B cell (primary cell): ENCODE results near the gene NEK8. TPM values are rescaled to one million over a fixed set of nuclear protein-coding genes. Genes with fewer than 3 reads are reported as not detected.

ENCODE experiments used
- ATAC-seq: fragments of 200-7000 bp; cut with Tn5 transposase; one replicate; pipeline ENCODE4 v1.10.0; 2021; ENCODE audit warnings: low read depth, mild to moderate bottlenecking, moderate number of reproducible peaks, moderate library complexity
- CTCF ChIA-PET: fragments of 350-600 bp; sonication (Branson Sonifier 250); formaldehyde crosslinking; loops from one replicate; lab custom pipeline; 2021; ENCODE audit warnings: antibody characterized with exemption, inconsistent platforms; lab: Charles Lee
- POLR2A ChIA-PET: fragments of 350-600 bp; sonication (Branson Sonifier 250); formaldehyde crosslinking; loops from one replicate; lab custom pipeline; 2021; ENCODE audit warnings: antibody characterized with exemption; lab: Charles Lee
- DNase-seq: peaks from one replicate; pipeline ENCODE4 v3.0.0; 2013
- H2AFZ ChIP-seq: 2 replicates; pipeline ENCODE4 v1.6.1; 2012; ENCODE audit warnings: mild to moderate bottlenecking, low read depth, low read length; ENCODE audit not compliant: insufficient read depth, poor library complexity, severe bottlenecking
- H3K27ac ChIP-seq, 2 donors: 1 replicate in 1 of 2; 2 replicates in 1 of 2; pipeline ENCODE4 v1.5.1; 2012 to 2013; ENCODE audit warnings: low read length in 2 of 2, mild to moderate bottlenecking in 2 of 2, moderate library complexity in 1 of 2
- H3K27me3 ChIP-seq, 4 experiments: fragments of 200-600 bp in 1 of 4; sonication (generic) in 1 of 4; replicated peaks in 1 of 4; 1 replicate in 2 of 4; 2 replicates in 2 of 4; pipeline versions ENCODE4 v1.6.1 to v1.7.0; 2013 to 2016; ENCODE audit warnings: low read length in 3 of 4, mild to moderate bottlenecking in 2 of 4, mixed read lengths in 1 of 4, moderate library complexity in 1 of 4; ENCODE audit not compliant: insufficient read depth in 4 of 4, control insufficient read depth in 3 of 4; ENCODE audit errors: control extremely low read depth in 1 of 4
- H3K36me3 ChIP-seq, 2 experiments: replicated peaks in 1 of 2; 1 replicate in 1 of 2; 2 replicates in 1 of 2; pipeline versions ENCODE4 v1.6.1 to v1.7.1; 2013; ENCODE audit warnings: low read length in 1 of 2; ENCODE audit not compliant: insufficient read depth in 2 of 2, control insufficient read depth in 1 of 2; ENCODE audit errors: control extremely low read depth in 1 of 2, extremely low read depth in 1 of 2
- H3K4me1 ChIP-seq, 2 donors: fragments of 200-600 bp in 1 of 2; sonication (generic) in 1 of 2; 1 replicate in 1 of 2; 2 replicates in 1 of 2; pipeline versions ENCODE4 v1.5.1 to v1.6.1; 2013 to 2017; ENCODE audit warnings: low read length in 2 of 2; ENCODE audit not compliant: control insufficient read depth in 2 of 2, insufficient read depth in 2 of 2
- H3K4me2 ChIP-seq: replicated peaks from 2 replicates; pipeline ENCODE3; 2012; ENCODE audit warnings: mild to moderate bottlenecking, low read depth, low read length; ENCODE audit not compliant: poor library complexity, severe bottlenecking
- H3K4me3 ChIP-seq, 5 experiments: fragments of 200-600 bp in 1 of 5; sonication (generic) in 1 of 5; 1 replicate in 3 of 5; 2 replicates in 2 of 5; pipeline versions ENCODE4 v1.5.1 to v1.7.0; 2011 to 2016; ENCODE audit warnings: low read length in 4 of 5, mild to moderate bottlenecking in 4 of 5, low read depth in 2 of 5, control low read depth in 1 of 5, moderate library complexity in 1 of 5; ENCODE audit not compliant: insufficient read depth in 1 of 5; ENCODE audit errors: control extremely low read depth in 1 of 5, extremely low read depth in 1 of 5
- H3K79me2 ChIP-seq: fragments of 200-600 bp; sonication (generic); one replicate; pipeline ENCODE4 v1.6.0; 2016; ENCODE audit warnings: low read length; ENCODE audit not compliant: control insufficient read depth, insufficient read depth
- H3K9ac ChIP-seq: fragments of 200-600 bp; sonication (generic); 2 replicates; pipeline ENCODE4 v1.6.1; 2017; ENCODE audit warnings: mild to moderate bottlenecking, low read length, moderate library complexity
- H3K9me3 ChIP-seq, 3 donors: one replicate each; pipeline versions ENCODE4 v1.6.1 to v1.7.1; 2013; ENCODE audit warnings: low read length in 2 of 3; ENCODE audit not compliant: control insufficient read depth in 2 of 3, insufficient read depth in 1 of 3; ENCODE audit errors: control extremely low read depth in 1 of 3
- H4K20me1 ChIP-seq: 2 replicates; pipeline ENCODE4 v1.6.0; 2012; ENCODE audit warnings: mild to moderate bottlenecking, low read length; ENCODE audit not compliant: insufficient read depth, control insufficient read depth, poor library complexity, severe bottlenecking
- H3K27ac Mint-ChIP-seq: one replicate; pipeline ENCODE4 v1.8.0; 2021; ENCODE audit warnings: mixed read lengths
- H3K27me3 Mint-ChIP-seq: one replicate; pipeline ENCODE4 v1.8.0; 2021; ENCODE audit warnings: mixed read lengths
- H3K4me1 Mint-ChIP-seq: one replicate; pipeline ENCODE4 v1.8.0; 2021; ENCODE audit warnings: mixed read lengths
- H3K4me3 Mint-ChIP-seq: one replicate; pipeline ENCODE4 v1.8.0; 2021; ENCODE audit warnings: mixed read lengths
- H3K9me3 Mint-ChIP-seq: one replicate; pipeline ENCODE4 v1.8.0; 2022; ENCODE audit warnings: mixed read lengths; ENCODE audit not compliant: insufficient read depth
- EZH2 ChIP-seq: IDR thresholded peaks from 2 replicates; pipeline ENCODE4 v1.6.1; 2012; ENCODE audit warnings: borderline replicate concordance, low read depth, mild to moderate bottlenecking, moderate library complexity, low read length; ENCODE audit not compliant: insufficient read depth, poor library complexity, severe bottlenecking
- WGBS: methylation state at CpG from one replicate; pipeline ENCODE4 v1.1.5; 2013; ENCODE audit warnings: missing lambda C conversion rate; ENCODE audit not compliant: insufficient coverage; 5-methylcytosine and 5-hydroxymethylcytosine counted together
- intact Hi-C: fragments of 100-400 bp; cut with micrococcal nuclease; formaldehyde crosslinking; loops from one replicate; pipeline ENCODE4 v1.10.0; 2022
- polyA plus RNA-seq: library from polyadenylated mRNA; depleted of rRNA; stranded (reverse); fragments of >200 nt; gene quantifications from 2 replicates; pipeline ENCODE4 v1.2.3, GENCODE V29; 2012
- total RNA-seq, 2 donors: library from RNA; stranded (reverse); fragments of 120-200 nt in 1 of 2; gene quantifications; 1 replicate in 1 of 2; 2 replicates in 1 of 2; pipeline versions ENCODE4 v1.2.3 to v1.2.4, GENCODE V29; 2013 to 2022
- TF ChIP-seq, protein P1 (sequence below): fragments of 200-600 bp; IDR thresholded peaks from one replicate; pipeline ENCODE4 v1.8.0; 2022; ENCODE audit warnings: antibody characterized with exemption, mild to moderate bottlenecking

The NEK8 gene
- total and polyA plus RNA-seq, 2 donors (not counting 1 experiment from before 2014, with no cell fraction given): 58.0 to 305 TPM

DNA sequence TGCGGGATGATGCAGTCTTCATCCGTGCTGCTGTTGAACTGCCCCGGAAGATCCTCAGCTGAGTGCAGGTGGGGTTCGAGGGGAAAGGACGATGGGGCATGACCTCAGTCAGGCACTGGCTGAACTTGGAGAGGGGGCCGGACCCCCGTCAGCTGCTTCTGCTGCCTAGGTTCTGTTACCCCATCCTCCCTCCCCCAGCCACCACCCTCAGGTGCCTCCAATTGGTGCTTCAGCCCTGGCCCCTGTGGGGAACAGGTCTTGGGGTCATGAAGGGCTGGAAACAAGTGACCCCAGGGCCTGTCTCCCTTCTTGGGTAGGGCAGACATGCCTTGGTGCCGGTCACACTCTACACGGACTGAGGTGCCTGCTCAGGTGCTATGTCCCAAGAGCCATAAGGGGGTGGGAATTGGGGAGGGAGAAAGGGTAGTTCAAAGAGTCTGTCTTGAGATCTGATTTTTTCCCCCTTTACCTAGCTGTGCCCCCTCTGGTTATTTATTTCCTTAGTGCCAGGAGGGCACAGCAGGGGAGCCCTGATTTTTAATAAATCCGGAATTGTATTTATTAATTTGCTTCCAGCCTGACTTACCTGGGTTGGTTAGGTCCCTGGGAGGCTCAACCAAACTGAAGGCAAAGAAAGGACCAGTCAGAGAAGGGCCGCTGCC is 21.1 kb downstream of the NEK8 start:
- H3K27me3 ChIP-seq: no peaks in the 10 kb centered on the region
- CTCF ChIA-PET: interaction anchor here (0.6 to 18.9 kb wide), 20 partner anchors 8 to 202 kb away, joined by 3 to 1020 read pairs (median 4); partner anchors contain the start of genes BLTP2, DHRS13, FLOT2 and NEK8
- ATAC-seq: no peak
- peak overlapping the region; percentile 20 for H3K4me2 ChIP-seq
- peaks cover 78% of the 10 kb centered on the region for H4K20me1 ChIP-seq
- no peaks in the 10 kb centered on the region for H3K9me3 Mint-ChIP-seq
- peak overlapping the region in 1 of 2 donors; percentile 42 for H3K27ac ChIP-seq
- H3K9ac ChIP-seq: no peak overlapping the region
- no peak overlapping the region for H3K4me3 Mint-ChIP-seq
- H3K36me3 ChIP-seq: peaks cover 0 to 63% of the 10 kb centered on the region in 2 experiments
- no peak for DNase-seq
- no peak overlapping the region for H3K4me3 ChIP-seq
- no peaks in the 10 kb centered on the region for H3K27me3 Mint-ChIP-seq
- TF ChIP-seq, protein P1, sequence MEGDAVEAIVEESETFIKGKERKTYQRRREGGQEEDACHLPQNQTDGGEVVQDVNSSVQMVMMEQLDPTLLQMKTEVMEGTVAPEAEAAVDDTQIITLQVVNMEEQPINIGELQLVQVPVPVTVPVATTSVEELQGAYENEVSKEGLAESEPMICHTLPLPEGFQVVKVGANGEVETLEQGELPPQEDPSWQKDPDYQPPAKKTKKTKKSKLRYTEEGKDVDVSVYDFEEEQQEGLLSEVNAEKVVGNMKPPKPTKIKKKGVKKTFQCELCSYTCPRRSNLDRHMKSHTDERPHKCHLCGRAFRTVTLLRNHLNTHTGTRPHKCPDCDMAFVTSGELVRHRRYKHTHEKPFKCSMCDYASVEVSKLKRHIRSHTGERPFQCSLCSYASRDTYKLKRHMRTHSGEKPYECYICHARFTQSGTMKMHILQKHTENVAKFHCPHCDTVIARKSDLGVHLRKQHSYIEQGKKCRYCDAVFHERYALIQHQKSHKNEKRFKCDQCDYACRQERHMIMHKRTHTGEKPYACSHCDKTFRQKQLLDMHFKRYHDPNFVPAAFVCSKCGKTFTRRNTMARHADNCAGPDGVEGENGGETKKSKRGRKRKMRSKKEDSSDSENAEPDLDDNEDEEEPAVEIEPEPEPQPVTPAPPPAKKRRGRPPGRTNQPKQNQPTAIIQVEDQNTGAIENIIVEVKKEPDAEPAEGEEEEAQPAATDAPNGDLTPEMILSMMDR: no peak
- no peak for TF ChIP-seq EZH2
- H3K9me3 ChIP-seq: no peaks in the 10 kb centered on the region
- H3K4me1 Mint-ChIP-seq: peaks cover 43% of the 10 kb centered on the region
- 61% methylated on average over 7 of the region's 11 CpGs for WGBS
- intact Hi-C loops: loop anchor here (1.0 to 5.0 kb wide), 2 partner anchors 22 to 32 kb away; partner anchors contain the start of genes RAB34 and RPL23A
- peaks cover 57% of the 10 kb centered on the region for H3K79me2 ChIP-seq
- POLR2A ChIA-PET: interaction anchor here (0.6 to 16.2 kb wide), 9 partner anchors 8 to 147 kb away, joined by 3 to 511 read pairs (median 5); partner anchors contain the start of genes FLOT2, NEK8, PROCA1 and RPL23A
- H3K4me1 ChIP-seq: peaks cover 36 to 39% of the 10 kb centered on the region in 2 donors
- H2AFZ ChIP-seq: no peak overlapping the region
- H3K27ac Mint-ChIP-seq: peak overlapping the region; percentile 67
